ENCODE measurements around the gene TNRC6B.
"Not testable (repeated sequence)": the region's sequence is repeated elsewhere in the genome, so short reads cannot be mapped to it uniquely, and the experiment has no call there.

Gene TNRC6B

GRCh38 chr22:40361100-40361499, 183.4 kb downstream of the TNRC6B start:
- H3K27ac Mint-ChIP-seq: no peak overlapping the region

GRCh38 chr22:40363059-40363458, 185.3 kb downstream of the TNRC6B start:
- DNase-seq (no peak), ATAC-seq (replicated peaks) (no peak)
- H3K9me3 Mint-ChIP-seq: no peaks in the 10 kb centered on the region
- no peak overlapping the region for H3K4me3 Mint-ChIP-seq
- peaks cover 4 to 5% of the 10 kb centered on the region in 2 donors for H3K4me1 Mint-ChIP-seq
- no peaks in the 10 kb centered on the region for H3K27me3 Mint-ChIP-seq
- H3K27ac Mint-ChIP-seq: no peak overlapping the region
- peaks cover 66 to 79% of the 10 kb centered on the region in 2 donors for H3K36me3 Mint-ChIP-seq

More at GRCh38 chr22:40361100-40361499, 183.4 kb downstream of the TNRC6B start:
- H3K4me1 Mint-ChIP-seq: peaks cover 4 to 5% of the 10 kb centered on the region in 2 donors
- no peak overlapping the region for H3K4me3 Mint-ChIP-seq
- no peaks in the 10 kb centered on the region for H3K27me3 Mint-ChIP-seq
- H3K36me3 Mint-ChIP-seq: peaks cover 69 to 77% of the 10 kb centered on the region in 2 donors
- DNase-seq (no peak), ATAC-seq (replicated peaks) (no peak)
- no peaks in the 10 kb centered on the region for H3K9me3 Mint-ChIP-seq

- ATAC-seq (replicated peaks): no peak
- Mint-ChIP-seq H3K9me3 (no peaks in the 10 kb centered on the region), H3K27me3 (no peaks in the 10 kb centered on the region), H3K36me3 (peaks cover 62 to 73% of the 10 kb centered on the region in 2 donors), H3K27ac (peak overlapping the region; percentile 20), H3K4me1 (peaks cover 4 to 5% of the 10 kb centered on the region in 2 donors), H3K4me3 (no peak overlapping the region)
- no peak for DNase-seq
Observed at GRCh38 chr22:40364431-40364830, 186.7 kb downstream of the TNRC6B start.

DNA sequence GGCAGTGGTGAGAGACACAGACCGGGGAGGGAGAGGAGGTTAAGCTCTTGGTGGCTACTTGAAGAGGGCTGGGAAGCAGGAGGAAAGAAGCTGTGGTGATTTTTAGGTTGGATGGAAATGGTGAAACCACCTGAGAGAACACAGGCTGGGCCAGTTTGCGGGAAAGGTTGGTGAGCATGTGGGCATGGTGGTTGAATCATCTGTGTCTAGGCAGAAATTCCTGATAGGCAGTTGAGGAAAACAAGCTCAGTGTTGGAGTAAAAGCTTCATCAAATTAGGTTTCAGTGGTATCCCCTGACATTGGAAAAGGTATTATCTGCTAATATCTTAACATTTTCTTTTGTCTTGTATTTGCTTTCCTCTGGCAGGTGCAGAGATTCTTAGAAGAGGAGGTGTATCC, 188.3 kb downstream of the TNRC6B start:
- no peak overlapping the region for H3K4me3 Mint-ChIP-seq

GRCh38 chr22:40367342-40367741, 189.6 kb downstream of the TNRC6B start:
- peaks cover 11 to 29% of the 10 kb centered on the region in 2 donors for H3K4me1 Mint-ChIP-seq
- H3K4me3 Mint-ChIP-seq: no peak overlapping the region
- H3K27me3 Mint-ChIP-seq: no peaks in the 10 kb centered on the region
- H3K27ac Mint-ChIP-seq: peak overlapping the region; percentile 56
- ATAC-seq (replicated peaks): no peak
- DNase-seq: no peak
- H3K9me3 Mint-ChIP-seq: no peaks in the 10 kb centered on the region
- peaks cover 45 to 51% of the 10 kb centered on the region in 2 donors for H3K36me3 Mint-ChIP-seq

More for the DNA sequence above, 188.3 kb downstream of the TNRC6B start:
- no peaks in the 10 kb centered on the region for H3K9me3 Mint-ChIP-seq
- peaks cover 54 to 62% of the 10 kb centered on the region in 2 donors for H3K36me3 Mint-ChIP-seq
- DNase-seq: no peak
- no peak for ATAC-seq (replicated peaks)
- H3K27me3 Mint-ChIP-seq: no peaks in the 10 kb centered on the region
- peak overlapping the region; percentile 15 for H3K27ac Mint-ChIP-seq
- peaks cover 6 to 17% of the 10 kb centered on the region in 2 donors for H3K4me1 Mint-ChIP-seq

GRCh38 chr22:40368016-40368415, 190.3 kb downstream of the TNRC6B start:
- no peaks in the 10 kb centered on the region for H3K27me3 Mint-ChIP-seq
- H3K4me3 Mint-ChIP-seq: no peak overlapping the region
- ATAC-seq (replicated peaks) (no peak), DNase-seq (no peak)
- H3K36me3 Mint-ChIP-seq: peaks cover 40 to 49% of the 10 kb centered on the region in 2 donors
- peak overlapping the region; percentile 56 for H3K27ac Mint-ChIP-seq
- H3K4me1 Mint-ChIP-seq: peaks cover 16 to 32% of the 10 kb centered on the region in 2 donors
- H3K9me3 Mint-ChIP-seq: no peaks in the 10 kb centered on the region

GRCh38 chr22:40368836-40369235, 191.1 kb downstream of the TNRC6B start:
- no peak for DNase-seq
- Mint-ChIP-seq H3K4me3 (no peak overlapping the region), H3K27ac (no peak overlapping the region), H3K4me1 (peaks cover 19 to 32% of the 10 kb centered on the region in 2 donors), H3K27me3 (no peaks in the 10 kb centered on the region), H3K9me3 (no peaks in the 10 kb centered on the region), H3K36me3 (peaks cover 35 to 47% of the 10 kb centered on the region in 2 donors)
- no peak for ATAC-seq (replicated peaks)

GRCh38 chr22:40374567-40374966, 196.8 kb downstream of the TNRC6B start:
- Mint-ChIP-seq H3K4me3 (no peak overlapping the region), H3K27ac (no peak overlapping the region), H3K9me3 (no peaks in the 10 kb centered on the region), H3K27me3 (no peaks in the 10 kb centered on the region), H3K4me1 (peaks cover 34 to 63% of the 10 kb centered on the region in 2 donors), H3K36me3 (peaks cover 3 to 10% of the 10 kb centered on the region in 2 donors)
- no peak for DNase-seq
- ATAC-seq (replicated peaks): no peak

GRCh38 chr22:40376149-40376548, 198.4 kb downstream of the TNRC6B start:
- peaks cover 33 to 55% of the 10 kb centered on the region in 2 donors for H3K4me1 Mint-ChIP-seq
- no peak for DNase-seq
- peaks cover 3 to 10% of the 10 kb centered on the region in 2 donors for H3K36me3 Mint-ChIP-seq
- no peaks in the 10 kb centered on the region for H3K27me3 Mint-ChIP-seq
- no peaks in the 10 kb centered on the region for H3K9me3 Mint-ChIP-seq
- ATAC-seq (replicated peaks): peak; percentile 75 to 81
- peak overlapping the region; percentile 43 to 47 for H3K4me3 Mint-ChIP-seq
- no peak overlapping the region for H3K27ac Mint-ChIP-seq

GRCh38 chr22:40377931-40378330, 200.2 kb downstream of the TNRC6B start:
- Mint-ChIP-seq H3K4me3 (no peak overlapping the region), H3K27me3 (no peaks in the 10 kb centered on the region), H3K9me3 (no peaks in the 10 kb centered on the region), H3K4me1 (peaks cover 33 to 52% of the 10 kb centered on the region in 2 donors), H3K36me3 (peaks cover 4 to 14% of the 10 kb centered on the region in 2 donors), H3K27ac (peak overlapping the region; percentile 89)
- ATAC-seq (replicated peaks) (no peak), DNase-seq (no peak)

DNA sequence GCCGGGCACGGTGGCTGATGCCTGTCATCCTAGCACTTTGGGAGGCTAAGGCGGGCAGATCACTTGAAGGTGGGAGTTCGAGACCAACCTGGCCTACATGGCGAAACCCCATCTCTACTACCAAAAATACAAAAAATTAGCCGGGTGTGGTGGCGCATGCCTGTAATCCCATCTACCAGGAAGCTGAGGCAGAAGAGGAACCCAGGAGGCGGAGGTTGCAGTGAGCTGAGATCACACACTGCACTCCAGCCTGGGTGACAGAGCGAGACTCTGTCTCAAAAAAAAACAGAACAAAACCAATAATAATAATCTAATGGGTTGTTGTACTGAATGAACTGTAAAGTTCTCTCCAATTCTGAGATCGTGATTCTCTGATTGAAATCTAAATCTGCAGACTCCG, 200.7 kb downstream of the TNRC6B start:
- H3K27me3 Mint-ChIP-seq; ATAC-seq (replicated peaks); H3K9me3 Mint-ChIP-seq; DNase-seq; H3K27ac Mint-ChIP-seq: not testable (repeated sequence)
- peaks cover 33 to 57% of the 10 kb centered on the region in 2 donors for H3K4me1 Mint-ChIP-seq
- peaks cover 4 to 12% of the 10 kb centered on the region in 2 donors for H3K36me3 Mint-ChIP-seq
- peak overlapping the region in 1 of 2 donors; percentile 43 for H3K4me3 Mint-ChIP-seq

DNA sequence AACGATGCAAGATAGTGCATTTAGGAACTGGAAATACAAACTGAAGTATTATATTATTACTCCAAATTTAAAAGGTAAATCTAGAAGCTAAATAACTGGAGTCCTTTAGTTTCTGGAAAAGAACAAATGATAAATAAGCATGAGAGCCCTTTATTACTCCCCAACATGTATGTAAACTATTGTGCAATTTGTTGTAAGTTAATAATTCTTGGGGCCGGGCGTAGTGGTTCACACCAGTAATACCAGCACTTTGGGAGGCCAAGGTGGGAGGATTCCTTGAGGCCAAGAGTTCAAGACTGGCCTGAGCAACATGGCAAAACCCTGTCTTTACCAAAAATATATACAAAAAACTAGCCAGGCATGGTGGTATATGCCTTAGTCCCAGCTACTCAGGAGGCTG, 203.7 kb downstream of the TNRC6B start:
- Mint-ChIP-seq H3K36me3 (peaks cover 4 to 15% of the 10 kb centered on the region in 2 donors), H3K4me1 (peaks cover 43 to 65% of the 10 kb centered on the region in 2 donors), H3K27me3 (no peaks in the 10 kb centered on the region), H3K4me3 (no peak overlapping the region), H3K9me3 (no peaks in the 10 kb centered on the region), H3K27ac (no peak overlapping the region)
- DNase-seq (no peak), ATAC-seq (replicated peaks) (no peak)

DNA sequence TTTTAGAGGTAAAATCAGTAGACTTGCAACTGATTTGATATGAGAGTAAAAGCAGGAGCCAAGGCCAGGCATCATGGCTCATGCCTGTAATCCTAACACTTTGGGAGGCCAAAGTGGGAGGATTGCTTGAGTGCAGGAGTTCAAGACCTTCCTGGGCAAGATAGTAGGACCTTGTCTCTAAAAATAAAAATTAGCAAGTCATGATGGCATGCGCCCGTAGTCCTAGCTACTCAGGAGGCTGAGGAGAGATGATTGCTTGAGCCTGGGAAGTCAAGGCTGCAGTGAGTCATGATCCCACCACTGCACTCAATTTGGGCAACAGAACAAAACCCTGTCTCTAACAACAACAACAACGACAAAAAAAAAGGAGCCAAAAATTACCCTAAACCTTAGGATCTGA, 206.2 kb downstream of the TNRC6B start:
- no peak for DNase-seq

DNA sequence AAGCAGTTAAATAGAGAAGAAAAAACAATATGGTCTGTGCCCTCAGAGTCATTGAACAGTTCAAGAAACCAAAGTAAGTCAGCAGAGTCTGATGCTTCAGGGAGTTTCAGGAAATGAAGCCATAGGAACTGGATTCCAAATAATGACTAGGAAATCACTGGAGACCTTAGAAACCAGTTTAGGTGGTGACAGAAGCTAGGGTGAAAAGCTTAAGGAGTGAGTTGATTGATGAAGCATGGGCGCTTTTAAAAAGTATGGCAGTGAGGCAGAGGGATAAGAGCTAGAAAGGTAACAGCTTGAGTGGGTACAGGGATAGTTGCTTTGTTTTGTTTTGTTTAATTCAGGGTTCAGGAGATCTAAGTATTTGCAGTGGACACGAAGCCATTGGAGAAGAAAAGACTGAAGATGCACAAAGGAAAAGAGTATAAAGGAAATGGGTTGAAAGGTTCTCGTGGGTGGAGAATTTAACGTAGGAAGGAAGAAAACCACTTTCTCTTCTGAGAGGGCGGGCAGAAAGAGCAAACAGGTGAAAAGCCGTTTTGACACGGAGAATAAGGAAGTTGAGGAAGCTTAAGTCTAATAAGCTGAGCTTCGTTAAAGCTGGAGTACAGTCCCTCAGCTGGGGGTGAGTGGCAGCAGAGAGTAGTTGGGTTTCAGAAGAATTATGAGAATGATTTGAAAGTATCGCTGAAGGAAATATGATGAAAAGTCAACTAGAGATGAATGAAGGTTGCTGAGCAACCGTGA, 207.5 kb downstream of the TNRC6B start:
- no peaks in the 10 kb centered on the region for H3K9me3 Mint-ChIP-seq
- no peaks in the 10 kb centered on the region for H3K27me3 Mint-ChIP-seq
- DNase-seq (no peak), ATAC-seq (replicated peaks) (peak; percentile 95 to 96)
- peaks cover 17 to 28% of the 10 kb centered on the region in 2 donors for H3K36me3 Mint-ChIP-seq
- H3K27ac Mint-ChIP-seq: peak overlapping the region; percentile 93
- peak overlapping the region; percentile 78 to 80 for H3K4me3 Mint-ChIP-seq
- peaks cover 47 to 60% of the 10 kb centered on the region in 2 donors for H3K4me1 Mint-ChIP-seq

More for the DNA sequence above, 206.2 kb downstream of the TNRC6B start:
- H3K4me3 Mint-ChIP-seq: no peak overlapping the region
- peaks cover 53 to 68% of the 10 kb centered on the region in 2 donors for H3K4me1 Mint-ChIP-seq
- no peaks in the 10 kb centered on the region for H3K27me3 Mint-ChIP-seq
- H3K36me3 Mint-ChIP-seq: peaks cover 14 to 25% of the 10 kb centered on the region in 2 donors
- ATAC-seq (replicated peaks): no peak
- H3K9me3 Mint-ChIP-seq: no peaks in the 10 kb centered on the region
- peak overlapping the region; percentile 91 for H3K27ac Mint-ChIP-seq

All from stimulated activated naive B cell treated with anti-CD40 and anti-IgM and Interleukin-4, amounts not matched to agents 10 μg/mL and 1 μg/mL and 100 μg/mL, for 72 hours (primary cell).